22Rv1 (cell line): ENCODE results near the gene CFAP46.
"Not testable (repeated sequence)": the region's sequence is repeated elsewhere in the genome, so short reads cannot be mapped to it uniquely, and the experiment has no call there.

Experiments used
- H3K27ac ChIP-seq: fragments of 450-650 bp; 2 replicates; pipeline ENCODE4 v1.5.1; 2017
- CTCF ChIP-seq: fragments of 450-650 bp; IDR thresholded peaks from 2 replicates; pipeline ENCODE4 v1.5.1; 2017; ENCODE audit warnings: mild to moderate bottlenecking
- ZFX ChIP-seq: fragments of 450-650 bp; IDR thresholded peaks from 2 replicates; pipeline ENCODE4 v1.6.1; 2017; ENCODE audit warnings: antibody characterized with exemption, borderline replicate concordance

CFAP46 gene

GRCh38 chr10:132960631-132961419 is 18.5 kb upstream of the CFAP46 start:
- no peak overlapping the region for H3K27ac ChIP-seq
- TF ChIP-seq ZFX (no peak), CTCF (no peak)

DNA sequence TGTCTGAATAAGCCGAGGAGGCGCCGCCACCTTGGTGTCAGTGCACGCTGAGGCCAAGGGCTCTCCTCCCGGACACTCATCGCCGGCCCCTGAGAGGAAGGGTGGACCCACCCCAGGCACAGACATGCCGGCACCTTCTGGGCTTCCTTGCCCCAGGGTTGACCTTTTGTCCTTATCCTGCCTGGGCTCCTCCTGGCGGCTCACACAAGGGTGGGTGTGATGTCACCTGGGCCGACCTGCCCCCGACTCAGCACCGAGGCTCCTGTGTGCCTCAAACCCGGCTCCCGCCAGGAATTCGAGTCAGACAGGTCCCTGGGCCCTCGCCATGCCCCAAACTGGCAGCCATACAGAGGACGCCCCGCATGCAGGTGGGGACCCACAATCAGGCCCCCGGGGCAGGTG is 17.7 kb upstream of the CFAP46 start:
- no peak overlapping the region for H3K27ac ChIP-seq
- no peak for TF ChIP-seq ZFX

GRCh38 chr10:132959559-132959961 is 17.2 kb upstream of the CFAP46 start:
- H3K27ac ChIP-seq: no peak overlapping the region
- TF ChIP-seq ZFX (no peak), CTCF (no peak)

DNA sequence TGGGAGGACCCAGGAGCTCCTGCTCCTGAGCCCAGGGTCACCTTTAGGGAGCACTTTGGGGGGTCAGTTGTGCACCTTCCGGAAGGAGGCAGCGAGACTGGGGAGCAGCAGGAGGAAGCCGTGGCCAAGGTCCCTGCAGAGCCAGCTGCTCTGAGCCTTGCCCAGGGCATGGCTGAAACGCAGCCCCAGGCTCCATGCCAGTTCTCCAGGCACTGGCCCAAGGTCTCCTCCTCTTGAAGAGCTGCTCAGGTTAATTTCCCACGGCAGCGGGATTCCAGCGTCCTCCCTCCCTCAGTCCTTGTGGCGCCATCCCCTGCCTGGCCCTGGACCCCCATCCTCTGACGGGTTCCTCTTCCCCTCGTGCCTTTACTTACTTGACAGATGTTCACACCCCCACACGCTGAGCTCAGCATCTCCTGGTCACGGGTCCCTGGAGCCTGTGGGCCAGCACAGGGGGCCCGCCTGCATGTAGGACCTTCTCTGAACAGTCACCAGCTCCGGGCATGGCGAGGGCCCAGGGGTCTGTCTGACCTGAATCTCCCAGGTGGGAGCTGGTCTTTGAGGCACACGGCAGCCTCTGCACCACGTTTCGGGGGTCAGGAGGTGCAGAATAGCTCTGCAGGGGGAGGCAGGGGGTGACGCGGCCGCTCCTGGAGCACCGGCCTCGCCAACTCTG is 16.7 kb upstream of the CFAP46 start:
- TF ChIP-seq CTCF: no peak
- TF ChIP-seq ZFX: no peak
- no peak overlapping the region for H3K27ac ChIP-seq

- H3K27ac ChIP-seq: no peak overlapping the region
- TF ChIP-seq ZFX (no peak), CTCF (no peak)
Measured at GRCh38 chr10:132957981-132958882, 15.9 kb upstream of the CFAP46 start.

GRCh38 chr10:132957131-132957530 is 14.8 kb upstream of the CFAP46 start:
- TF ChIP-seq ZFX: no peak
- no peak for TF ChIP-seq CTCF
- H3K27ac ChIP-seq: no peak overlapping the region

DNA sequence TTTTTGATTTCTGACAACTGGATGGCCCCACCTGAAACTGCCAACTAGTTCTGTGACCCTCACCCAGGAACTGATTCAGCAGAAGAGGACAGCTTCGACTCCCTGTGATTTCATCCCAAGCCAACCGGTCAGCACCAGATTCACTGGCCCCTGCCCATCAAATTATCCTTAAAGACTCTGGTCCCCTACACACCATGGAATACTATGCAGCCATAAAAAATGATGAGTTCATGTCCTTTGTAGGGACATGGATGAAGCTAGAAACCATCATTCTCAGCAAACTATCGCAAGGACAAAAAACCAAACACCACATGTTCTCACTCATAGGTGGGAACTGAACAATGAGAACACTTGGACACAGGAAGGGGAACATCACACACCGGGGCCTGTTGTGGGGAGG is 13.9 kb upstream of the CFAP46 start:
- H3K27ac ChIP-seq: not testable (repeated sequence)

DNA sequence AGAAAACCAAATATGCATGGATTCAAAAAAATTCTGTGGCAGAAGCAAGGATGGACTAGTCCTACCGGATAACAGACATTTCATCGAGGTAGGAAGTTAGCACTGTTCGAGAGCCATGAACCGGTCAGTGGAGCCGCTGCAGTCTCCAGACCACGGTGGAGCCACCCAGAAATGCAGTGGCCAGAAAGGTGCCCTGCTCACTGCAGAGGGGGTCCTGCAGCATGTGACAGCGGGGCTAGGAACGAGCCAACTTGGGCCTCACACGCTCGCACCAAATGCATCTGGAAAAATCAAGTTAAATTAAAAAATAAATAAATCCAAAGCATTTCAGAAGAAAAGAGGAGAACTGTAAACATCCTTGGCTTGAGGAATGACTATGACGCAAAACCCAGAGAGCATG is 13.1 kb upstream of the CFAP46 start:
- H3K27ac ChIP-seq: no peak overlapping the region
- no peak for TF ChIP-seq ZFX
- TF ChIP-seq CTCF: no peak
